HG03196 (cell line): Measurements from ENCODE around the gene RDH12.
"Not testable (repeated sequence)": the region's sequence is repeated elsewhere in the genome, so short reads cannot be mapped to it uniquely, and the experiment has no call there.

Experiments used
- ATAC-seq: cut with Tn5 transposase; IDR thresholded peaks from one replicate; pipeline ENCODE4 v1.9.1; 2021; ENCODE audit not compliant: unreplicated experiment

The RDH12 gene

DNA sequence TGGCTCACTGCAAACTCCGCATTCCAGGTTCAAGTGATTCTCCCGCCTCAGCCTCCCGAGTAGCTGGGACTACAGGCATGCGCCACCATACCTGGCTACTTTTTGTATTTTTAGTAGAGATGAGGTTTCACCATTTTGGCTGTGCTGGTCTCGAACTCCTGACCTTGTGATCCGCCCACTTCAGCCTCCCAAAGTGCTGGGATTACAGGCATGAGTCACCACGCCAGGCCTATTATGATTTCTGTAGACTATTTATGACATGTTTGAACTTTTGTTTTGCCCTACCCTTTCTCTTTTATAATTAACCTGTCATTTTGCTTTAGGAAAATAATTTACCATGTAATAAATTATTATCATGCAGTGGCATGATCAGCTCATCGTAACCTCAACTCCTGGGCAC lies at the start of gene RDH12:
TSS of gene RDH12 (plus strand) at position 395 of the 400 bp plus-strand sequence. CDS start 20,757 bp downstream, outside the sequence.
- ATAC-seq, result not testable (repeated sequence)

DNA sequence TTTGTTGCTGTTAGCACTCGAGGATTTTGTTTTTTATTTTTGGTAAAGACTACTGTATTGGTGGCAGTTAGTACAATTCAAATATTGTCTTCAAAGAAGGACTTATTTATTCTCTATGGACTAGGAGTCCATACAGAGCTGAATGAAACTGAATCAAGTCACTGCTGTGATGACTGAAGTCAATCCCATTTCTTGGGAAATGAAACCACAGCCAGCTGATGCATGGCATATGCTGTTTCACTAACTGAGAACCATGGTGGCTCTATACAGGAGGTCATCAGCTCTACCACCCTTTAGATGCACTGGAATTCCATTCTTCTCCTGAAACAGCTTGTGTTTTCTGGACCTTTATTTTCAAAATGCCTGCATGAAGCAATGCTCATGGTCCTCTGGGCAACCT lies 49.5 kb upstream of the RDH12 start:
- no peak for ATAC-seq

DNA sequence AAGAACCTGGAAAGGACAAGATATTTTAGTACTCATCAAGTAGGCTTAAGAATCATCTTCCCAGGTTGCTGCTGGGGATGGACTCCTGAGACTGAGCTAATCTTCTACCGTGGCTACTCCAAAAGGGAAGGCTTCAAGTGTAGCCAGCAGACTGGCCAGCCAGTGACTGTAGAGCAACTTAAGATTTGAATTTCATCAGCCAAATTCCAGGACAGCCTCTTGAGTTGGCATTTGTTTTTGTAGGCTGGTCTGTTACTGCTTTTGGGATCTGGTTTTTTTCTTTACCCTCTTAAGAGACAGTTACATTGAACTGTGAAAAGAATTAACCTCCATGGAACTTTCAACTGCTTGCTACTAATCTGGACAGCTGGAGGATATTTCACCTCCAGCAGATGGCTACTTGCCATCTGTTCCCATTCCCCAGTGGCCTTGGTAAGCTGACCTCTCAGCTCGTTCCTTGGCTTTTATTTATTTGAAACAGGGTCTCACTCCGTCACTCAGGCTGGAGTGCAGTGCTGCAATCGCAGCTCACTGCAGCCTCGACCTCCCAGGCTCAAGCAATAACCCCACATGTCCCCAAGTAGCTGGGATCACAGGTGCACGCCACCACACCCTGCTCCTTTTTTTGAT lies 47.9 kb upstream of the RDH12 start:
- ATAC-seq, result no peak

DNA sequence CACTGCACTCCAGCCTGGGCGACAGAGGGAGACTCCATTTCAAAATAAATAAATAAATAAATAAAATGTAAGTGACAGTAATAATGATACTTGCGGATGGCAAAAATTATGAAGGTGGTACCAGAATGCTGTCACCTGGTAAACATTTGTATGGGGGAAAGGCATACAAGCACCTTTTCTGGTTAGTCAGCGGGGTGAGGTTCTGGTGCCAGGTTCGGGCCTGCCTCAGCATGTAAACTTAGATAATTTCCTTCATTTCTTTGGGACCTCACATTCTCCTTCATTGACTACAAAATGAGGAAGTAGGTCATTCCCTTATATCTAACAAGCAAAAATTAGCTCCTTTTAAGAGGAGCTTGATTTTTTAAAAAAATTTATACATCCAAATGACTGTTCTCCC lies 38.1 kb upstream of the RDH12 start:
- ATAC-seq, result no peak

DNA sequence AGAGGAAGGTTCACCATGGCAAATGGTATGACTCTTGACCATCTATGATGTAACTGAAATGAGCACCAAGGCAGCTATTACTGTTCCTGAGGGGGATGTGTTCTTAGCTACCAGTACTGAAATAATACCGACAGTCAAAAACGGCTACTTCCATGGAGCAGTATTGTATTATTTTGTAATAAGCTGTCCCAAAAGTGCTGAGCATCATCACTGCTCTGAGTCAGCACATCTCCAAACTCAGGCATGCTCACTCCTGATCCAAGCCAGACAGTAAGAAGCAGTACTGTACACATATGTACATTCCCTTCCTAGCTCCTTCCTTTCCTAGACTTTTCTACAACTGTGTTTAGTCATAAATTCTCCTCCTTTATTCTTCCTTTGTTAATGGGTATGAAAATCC lies 35.8 kb upstream of the RDH12 start:
- ATAC-seq, result no peak

DNA sequence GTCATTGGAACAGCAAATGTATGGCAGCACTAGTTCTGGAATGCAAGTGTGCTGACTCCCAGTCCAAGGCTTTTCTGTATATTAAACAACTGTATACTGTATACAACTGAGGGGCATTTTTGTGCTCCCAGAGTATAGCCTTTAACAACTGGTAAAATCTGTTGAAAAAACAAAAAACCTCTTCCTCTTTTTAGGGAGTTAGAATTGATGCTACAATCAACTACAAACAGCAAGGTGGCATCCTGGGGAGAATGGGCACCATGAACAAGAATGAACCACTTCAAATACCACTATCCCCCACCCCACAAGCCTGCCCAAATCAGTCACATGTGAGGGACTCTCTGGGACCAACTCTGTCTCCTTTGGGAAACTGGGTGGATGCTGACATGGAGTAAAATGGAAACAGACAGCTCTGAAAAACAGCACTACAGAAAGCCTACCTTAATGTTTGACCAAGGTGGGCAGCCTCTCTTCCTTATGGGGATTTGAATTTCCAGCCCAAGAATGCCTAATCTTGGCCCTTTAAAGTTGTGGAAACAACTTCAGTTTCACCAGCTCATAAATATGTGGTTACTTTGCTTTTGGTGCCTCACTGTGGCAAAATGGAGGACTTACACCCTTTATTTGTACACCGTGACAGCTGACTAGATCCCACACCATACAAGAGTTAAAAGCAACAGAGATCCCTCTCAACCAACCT lies 34.8 kb upstream of the RDH12 start:
- ATAC-seq, result no peak

DNA sequence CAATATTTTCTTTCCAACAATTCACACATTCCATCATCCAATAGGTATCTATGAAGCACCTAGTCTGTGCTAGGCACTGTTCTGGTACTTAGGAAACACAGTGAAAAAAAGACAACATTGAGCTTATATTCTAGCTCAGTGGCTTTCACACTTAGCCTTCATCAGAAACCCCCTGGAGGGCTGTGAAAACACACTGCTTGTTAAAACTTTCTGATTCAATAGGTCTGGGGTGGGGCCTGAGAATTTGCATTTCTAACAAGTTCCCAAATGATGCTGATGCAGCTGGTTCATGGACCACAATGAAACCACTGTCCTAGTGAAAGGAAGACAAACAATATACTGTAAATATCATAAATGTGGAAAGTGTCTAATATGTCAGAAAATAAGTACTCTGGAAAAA lies 33.1 kb upstream of the RDH12 start:
- peak; percentile 47 for ATAC-seq

DNA sequence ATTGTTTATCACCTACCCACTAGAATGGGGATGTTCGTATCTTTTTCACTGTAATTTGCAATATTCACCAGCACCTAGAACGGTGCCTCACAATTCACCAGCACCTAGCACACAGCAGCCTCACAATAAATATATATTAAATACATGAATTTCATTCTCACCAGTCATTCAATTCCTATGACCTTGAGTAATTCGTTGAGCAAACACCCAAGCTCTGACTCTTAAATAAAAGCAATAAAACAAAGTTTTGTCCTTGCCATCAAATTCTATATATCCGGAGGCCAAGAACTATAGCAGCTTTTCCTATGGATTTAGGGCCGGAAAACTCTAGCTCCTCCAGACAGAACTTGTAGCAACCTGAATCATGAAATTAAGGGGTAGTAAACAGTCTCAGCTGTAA lies 28.2 kb upstream of the RDH12 start:
- no peak for ATAC-seq

DNA sequence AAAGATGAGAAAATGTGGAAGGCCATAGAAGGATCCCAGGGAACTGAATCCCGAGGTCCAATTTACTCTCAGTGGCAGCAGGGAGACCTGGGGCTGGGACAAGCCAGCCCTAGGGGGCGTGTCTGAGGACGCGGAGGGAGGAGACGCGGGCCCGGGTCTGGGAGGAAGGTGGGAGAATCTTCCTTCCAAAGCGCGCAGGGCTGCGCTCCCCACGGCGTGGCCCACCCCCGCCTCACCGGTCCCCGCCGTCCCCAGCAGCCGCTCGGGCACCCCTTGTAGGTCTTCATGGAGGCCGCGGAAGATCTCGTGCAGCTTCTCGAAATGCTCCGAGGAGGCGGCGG lies 27.6 kb upstream of the RDH12 start:
- ATAC-seq, result peak; percentile 42

DNA sequence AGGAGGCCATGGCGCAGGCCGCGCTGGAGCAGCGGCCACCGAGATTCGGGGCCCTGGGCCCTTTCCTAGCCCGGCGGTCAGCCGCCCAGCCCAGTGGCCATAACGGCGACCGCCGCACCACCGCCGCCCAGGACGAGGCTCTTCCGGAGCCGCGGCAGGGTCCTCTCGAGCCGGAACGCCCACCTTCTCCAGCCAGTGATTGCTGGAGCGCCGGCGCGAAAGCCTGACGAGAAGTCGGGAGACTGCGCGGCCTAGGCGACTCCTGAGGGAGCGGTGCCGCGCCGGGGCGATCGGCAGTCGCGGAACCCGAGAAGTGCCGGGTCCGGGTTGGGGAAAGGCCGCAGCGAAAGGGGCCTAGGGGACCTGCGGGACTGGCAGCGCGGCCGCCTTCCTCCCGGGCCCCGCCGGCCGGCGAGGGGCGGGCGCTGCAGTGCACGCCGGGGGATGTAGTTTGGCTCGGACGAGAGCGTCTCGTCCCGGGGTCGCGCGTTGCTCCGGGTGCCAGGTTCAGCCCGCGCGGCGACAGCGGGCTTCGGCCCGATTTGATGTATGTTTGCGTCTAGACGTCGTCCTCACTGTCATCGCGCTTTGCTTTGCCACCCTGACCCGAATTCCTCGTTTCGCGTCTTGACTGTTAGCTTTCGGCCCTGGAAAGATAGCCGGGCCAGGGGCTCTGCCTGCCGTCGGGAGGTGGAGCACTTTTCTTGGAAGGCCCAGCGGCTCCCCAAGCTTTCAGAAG lies 27.0 kb upstream of the RDH12 start, which contains the start of gene VTI1B:
TSS of gene VTI1B (minus strand) at position 153 of the 739 bp plus-strand sequence. CDS start at position 10, 143 bp downstream.
- ATAC-seq, result peak; percentile 85

DNA sequence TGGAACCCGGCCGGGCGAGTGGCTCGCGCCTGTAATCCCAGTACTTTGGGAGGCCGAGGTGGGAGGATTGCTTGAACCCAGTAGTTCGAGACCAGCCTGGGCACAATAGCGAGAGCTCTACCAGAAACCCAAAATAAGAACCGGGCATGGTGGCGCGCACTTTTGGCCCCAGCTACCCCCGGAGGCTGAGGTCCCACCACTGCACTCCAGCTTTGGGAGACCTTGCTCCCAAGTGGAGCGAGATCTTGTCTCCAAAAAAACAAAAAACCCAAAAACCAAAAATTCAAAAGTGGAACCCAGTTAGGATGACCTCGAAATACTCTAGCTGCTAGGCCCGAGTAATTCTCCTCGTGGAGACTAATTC lies 26.5 kb upstream of the RDH12 start:
- no peak for ATAC-seq

DNA sequence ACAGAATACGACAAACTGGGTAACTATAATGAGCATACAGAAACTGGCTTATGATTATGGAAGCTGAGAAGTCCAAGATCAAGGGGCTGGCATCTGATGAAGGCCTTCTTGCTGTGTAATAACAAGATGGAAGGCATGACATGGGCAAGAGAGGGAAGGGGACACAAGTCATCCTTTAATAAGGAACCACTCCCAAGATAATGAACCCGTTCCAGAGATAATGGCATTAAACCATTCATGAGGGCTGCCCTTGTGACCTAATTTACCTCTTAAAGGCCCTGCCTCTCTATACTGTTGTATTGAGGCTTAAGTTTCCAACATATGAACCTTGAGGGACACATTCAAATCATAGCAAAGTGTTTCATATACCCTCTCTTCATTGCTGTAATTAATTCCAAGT lies 22.7 kb upstream of the RDH12 start:
- no peak for ATAC-seq

DNA sequence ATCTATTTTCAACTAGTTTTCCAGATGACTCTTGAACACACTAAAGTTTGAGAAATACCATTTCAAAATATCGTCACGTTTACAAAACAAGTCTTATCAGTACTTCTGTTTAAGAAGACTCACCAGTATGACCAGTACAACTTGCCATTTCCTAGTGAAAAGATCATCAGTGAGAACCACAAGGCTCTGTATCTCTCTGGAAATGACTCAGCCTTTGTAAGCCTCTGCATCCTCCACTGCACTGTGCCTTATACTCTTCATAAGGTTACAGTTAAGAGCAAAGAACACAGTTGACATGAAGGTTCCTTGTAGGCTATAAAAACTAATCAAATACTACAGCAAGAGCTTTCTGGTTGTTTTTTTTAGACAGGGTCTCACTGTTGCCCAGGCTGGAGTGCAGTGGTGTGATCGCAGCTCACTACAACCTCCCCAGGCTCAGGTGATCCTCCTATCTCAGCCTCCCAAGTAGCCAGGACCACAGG lies 21.5 kb upstream of the RDH12 start:
- ATAC-seq, result peak; percentile 82

DNA sequence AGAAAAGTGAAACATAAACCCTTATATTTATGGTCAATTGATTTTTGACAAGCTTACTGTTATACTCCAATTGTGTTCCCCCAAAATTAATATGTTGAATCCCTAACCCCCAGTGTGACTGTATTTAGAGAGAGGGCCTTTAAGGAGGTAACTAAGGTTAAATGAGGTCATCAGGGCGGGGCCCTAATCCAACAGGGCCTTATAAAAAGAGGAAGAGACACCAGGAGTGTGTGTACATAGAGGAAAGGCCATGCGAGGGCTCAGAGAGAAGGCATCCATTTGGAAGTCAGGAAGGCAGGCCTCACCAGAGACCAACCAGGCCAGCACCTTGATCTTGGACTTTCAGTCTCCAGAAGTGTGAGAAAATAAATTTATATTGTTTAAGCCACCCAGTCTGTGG lies 20.7 kb upstream of the RDH12 start:
- no peak for ATAC-seq

DNA sequence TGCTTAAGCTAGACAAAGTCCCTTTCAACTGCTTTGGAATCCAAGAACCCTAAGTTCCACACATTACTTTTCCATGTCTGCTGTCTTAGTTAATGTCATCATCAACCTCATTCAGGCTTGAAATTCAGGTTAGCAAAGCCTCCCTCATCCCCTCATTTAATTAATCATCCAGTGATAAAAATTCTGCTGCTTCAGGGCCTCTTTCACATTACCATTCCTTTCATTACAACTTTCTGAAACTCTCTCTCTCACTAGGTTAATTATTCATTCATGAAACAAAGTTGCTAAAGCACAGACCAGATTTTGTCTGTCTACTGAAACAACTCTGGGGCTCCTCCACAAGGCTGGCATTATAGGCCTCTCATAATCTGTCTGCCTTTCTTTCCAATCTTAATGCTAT lies 17.8 kb upstream of the RDH12 start:
- no peak for ATAC-seq

DNA sequence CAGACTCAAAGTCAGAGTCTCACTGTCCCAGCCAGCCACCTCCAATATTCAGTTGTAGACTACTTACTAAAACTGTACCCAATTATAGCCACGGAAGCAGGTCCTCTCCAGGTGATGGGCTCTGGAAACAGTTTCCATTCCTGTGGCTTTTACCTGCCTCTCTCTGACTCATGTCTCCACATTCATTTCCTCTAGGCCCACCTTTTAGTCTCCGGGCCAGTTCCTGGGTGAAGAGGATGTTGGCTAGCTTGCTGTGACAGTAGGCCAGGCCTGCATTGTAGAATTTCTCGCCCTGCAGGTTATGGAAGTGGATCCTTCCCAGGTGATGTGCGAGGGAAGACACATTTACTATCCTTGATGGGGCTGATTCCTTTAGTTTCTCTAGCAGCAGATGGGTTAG lies 11.7 kb upstream of the RDH12 start:
- no peak for ATAC-seq

DNA sequence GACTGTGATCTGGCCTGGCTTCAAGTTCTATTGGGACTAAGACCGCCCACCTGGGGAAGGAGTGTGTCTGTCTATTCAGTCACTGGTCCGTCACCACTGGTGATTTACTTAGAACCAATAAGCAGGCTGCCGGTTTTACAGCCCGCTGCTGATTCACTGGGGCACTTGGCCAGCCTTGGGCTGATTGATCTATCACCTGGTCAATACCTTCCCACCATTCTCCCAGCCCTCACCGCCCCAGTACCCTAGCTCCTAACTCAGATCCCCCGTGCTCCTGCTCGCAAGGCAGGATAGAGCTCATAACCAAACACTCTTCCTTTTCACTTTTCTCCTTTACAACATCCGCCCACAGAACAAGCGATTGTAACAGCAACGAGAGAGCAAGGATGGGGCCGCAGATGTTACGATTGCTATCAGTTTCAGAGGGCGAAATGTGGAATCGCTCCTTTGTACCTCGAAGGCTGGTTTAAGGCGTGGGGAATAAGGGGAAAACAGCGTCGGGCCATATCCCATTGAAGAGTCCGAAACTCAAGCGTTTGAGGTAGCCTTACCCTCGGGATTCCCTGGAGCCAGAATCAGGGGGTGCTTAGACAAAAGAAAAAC lies 6.8 kb upstream of the RDH12 start:
- peak; percentile 83 for ATAC-seq

DNA sequence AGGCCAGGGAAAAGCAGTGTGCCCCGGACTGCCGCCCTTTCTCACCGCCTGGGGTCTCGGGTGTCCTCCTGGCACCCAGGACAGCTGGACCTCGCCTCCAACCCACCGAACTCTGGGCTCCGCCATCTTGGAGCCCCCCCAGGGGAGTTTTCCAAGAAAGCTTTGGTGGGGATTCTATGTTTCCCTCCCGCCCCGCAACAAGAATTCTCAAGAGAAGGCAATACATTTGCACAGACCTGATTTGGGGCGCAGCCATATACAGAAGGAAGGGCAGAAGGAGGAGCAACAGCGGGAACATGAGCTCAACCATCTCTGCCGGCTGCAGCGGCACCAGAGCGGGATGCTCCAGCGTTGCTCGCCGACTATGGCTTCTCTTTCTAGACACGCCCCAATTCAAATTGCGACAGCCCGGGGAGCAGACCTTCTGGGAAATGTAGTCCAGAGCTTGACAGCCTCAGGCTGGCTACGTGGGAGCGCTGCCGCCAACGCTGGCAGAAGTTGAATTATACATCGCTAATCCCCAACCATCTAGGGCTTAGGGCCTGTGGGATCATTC lies 6.2 kb upstream of the RDH12 start, which contains the start of gene RDH11:
TSS of gene RDH11 (minus strand) at position 371 of the 556 bp plus-strand sequence. CDS start at position 310, 61 bp downstream.
- peak; percentile 81 for ATAC-seq

DNA sequence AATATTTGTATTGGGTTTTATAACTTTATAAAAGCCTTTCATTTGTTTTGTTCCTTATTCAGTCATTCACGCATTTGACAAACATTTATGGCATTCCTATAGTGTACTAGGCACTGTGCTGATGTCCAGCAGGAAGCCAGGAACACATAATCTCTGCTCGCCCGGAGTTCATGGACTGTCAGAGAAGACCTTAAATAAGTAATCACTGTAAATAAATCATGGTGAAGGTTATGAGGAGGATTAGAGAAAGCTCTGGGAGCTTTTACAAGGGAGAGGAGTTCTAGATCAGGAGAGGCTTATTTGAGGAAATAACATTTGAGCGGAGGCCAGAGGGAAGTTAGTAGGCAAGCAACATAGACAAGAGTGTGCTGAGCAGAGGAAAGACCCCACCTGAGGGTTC lies 4.7 kb upstream of the RDH12 start:
- ATAC-seq, result no peak

DNA sequence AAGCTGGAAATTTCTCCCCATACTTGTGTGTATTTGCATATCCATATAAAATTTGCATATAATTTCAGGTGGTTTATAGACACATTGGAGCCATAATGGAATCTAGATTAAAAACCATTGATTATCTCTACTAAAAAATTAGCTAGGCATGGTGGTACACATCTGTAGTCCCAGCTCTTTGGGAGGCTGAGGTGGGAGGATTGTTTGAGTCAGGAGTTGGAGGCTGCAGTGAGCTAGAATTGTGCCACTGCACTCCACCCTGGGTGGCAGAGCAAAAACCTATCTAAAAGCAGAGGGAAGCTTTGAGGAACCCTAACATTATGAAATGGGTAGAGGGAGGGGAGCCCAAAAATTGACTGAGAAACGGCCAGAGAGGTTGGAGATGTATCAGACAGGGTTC lies 3.5 kb upstream of the RDH12 start:
- ATAC-seq, result no peak

DNA sequence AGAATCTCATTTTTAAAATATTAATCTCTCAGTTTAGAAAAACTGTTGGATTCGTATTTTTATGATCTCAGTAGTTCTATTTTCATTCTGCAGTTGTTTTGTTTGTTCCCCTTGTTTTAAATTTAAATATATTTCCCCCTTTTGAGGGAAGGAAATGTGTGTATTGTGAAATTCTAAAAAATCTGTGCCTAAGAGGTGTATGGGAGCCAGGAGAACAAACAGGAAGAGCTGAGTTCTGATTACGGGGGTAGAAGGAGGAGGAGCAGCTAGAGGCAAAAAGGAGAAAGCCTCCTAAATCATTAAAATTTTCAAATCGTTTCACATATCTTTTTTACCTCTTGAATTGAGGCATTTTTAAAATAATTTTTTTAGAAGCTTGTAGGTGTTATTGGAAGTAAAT lies 2.3 kb downstream of the RDH12 start:
- no peak for ATAC-seq
